Esophagus squamous epithelium (tissue), 5 donors: Measurements from ENCODE around the gene CTIF. TPM values are rescaled to one million over a fixed set of nuclear protein-coding genes. Genes with fewer than 3 reads are reported as not detected.

Experiments
- DNase-seq: peaks from one replicate; lab custom pipeline; 2025; lab: John Stamatoyannopoulos, UW
- H3K27ac ChIP-seq, 4 donors: fragments of 200-600 bp; sonication (generic); one replicate each; pipeline ENCODE4 v1.5.1; 2016 to 2019; ENCODE audit warnings: mild to moderate bottlenecking in 1 of 4
- H3K27me3 ChIP-seq, 4 donors: fragments of 200-600 bp; sonication (generic); 1 replicate in 3 of 4; 2 replicates in 1 of 4; pipeline versions ENCODE4 v1.5.1 to v1.6.0; 2017 to 2021; ENCODE audit warnings: antibody characterized with exemption in 1 of 4
- H3K36me3 ChIP-seq, 3 donors: fragments of 200-600 bp; sonication (generic); one replicate each; pipeline ENCODE4 v1.5.1; 2016 to 2019
- H3K4me1 ChIP-seq, 3 donors: fragments of 200-600 bp; sonication (generic); one replicate each; pipeline ENCODE4 v1.5.1; 2017 to 2019
- H3K4me3 ChIP-seq, 4 donors: fragments of 200-600 bp; sonication (generic); 1 replicate in 3 of 4; 2 replicates in 1 of 4; pipeline ENCODE4 v1.5.1; 2016 to 2019; ENCODE audit warnings: mild to moderate bottlenecking in 2 of 4, moderate library complexity in 1 of 4
- H3K9me3 ChIP-seq, 3 donors: fragments of 200-600 bp; sonication (generic); one replicate each; pipeline ENCODE4 v1.5.1; 2016 to 2019
- CTCF ChIP-seq, 6 experiments: fragments of 450-650 bp in 4 of 6; fragments of 200-600 bp in 2 of 6; sonication (generic) in 2 of 6; IDR thresholded peaks; one replicate each; pipeline ENCODE4 v1.5.1; 2016 to 2019; ENCODE audit warnings: antibody characterized with exemption in 6 of 6, mild to moderate bottlenecking in 4 of 6, moderate library complexity in 4 of 6
- POLR2A ChIP-seq, 4 donors: fragments of 450-650 bp; IDR thresholded peaks; one replicate each; pipeline ENCODE4 v1.6.1; 2017; ENCODE audit warnings: antibody characterized with exemption in 4 of 4, mild to moderate bottlenecking in 4 of 4, moderate library complexity in 3 of 4
- WGBS, 2 donors: methylation state at CpG; one replicate each; pipeline ENCODE4 v1.1.5; 2018; 5-methylcytosine and 5-hydroxymethylcytosine counted together
- intact Hi-C: fragments of 100-400 bp; cut with DNase I; formaldehyde crosslinking; loops from one replicate; pipeline ENCODE4 v1.15.0; 2022
- total RNA-seq, 4 donors: library from RNA; depleted of rRNA; stranded (reverse); fragments of >200 nt; gene quantifications; one replicate each; pipeline ENCODE4 v1.1.0, GENCODE V29; 2016
- donor health status: DM: yes; HTN: yes; CAD: no.

Gene CTIF
- total RNA-seq, 4 donors from 2014 or later, result 4.7 to 24.2 (median 10.2) TPM

GRCh38 chr18:48727681-48728080 is 188.8 kb downstream of the CTIF start:
- intact Hi-C loops, result no loop called here
- no peak overlapping the region for H3K27ac ChIP-seq
- no peaks in the 10 kb centered on the region for H3K27me3 ChIP-seq
- H3K9me3 ChIP-seq, result peaks cover 0 to 10% (median 0%) of the 10 kb centered on the region in 3 donors
- peaks cover 0 to 17% (median 9%) of the 10 kb centered on the region in 3 donors for H3K4me1 ChIP-seq
- TF ChIP-seq POLR2A (IDR thresholded peaks at IDR 0.05) (no peak), CTCF (IDR thresholded peaks at IDR 0.05) (no peak)
- no peak overlapping the region for H3K4me3 ChIP-seq
- DNase-seq, result no peak
- WGBS, 2 donors, result 82 to 91% methylated on average over 2 of the region's 2 CpGs
- peaks cover 0 to 4% (median 0%) of the 10 kb centered on the region in 3 donors for H3K36me3 ChIP-seq

GRCh38 chr18:48728204-48728833 is 189.5 kb downstream of the CTIF start:
- H3K36me3 ChIP-seq, result no peaks in the 10 kb centered on the region
- peaks cover 0 to 10% (median 0%) of the 10 kb centered on the region in 3 donors for H3K9me3 ChIP-seq
- H3K4me3 ChIP-seq, result no peak overlapping the region
- intact Hi-C loops, result no loop called here
- H3K27ac ChIP-seq, result no peak overlapping the region
- no peaks in the 10 kb centered on the region for H3K27me3 ChIP-seq
- WGBS, 2 donors, result 69 to 78% methylated on average over 3 to 6 of the region's 6 CpGs
- no peak for DNase-seq
- peaks cover 3 to 24% (median 9%) of the 10 kb centered on the region in 3 donors for H3K4me1 ChIP-seq
- TF ChIP-seq CTCF (IDR thresholded peaks at IDR 0.05) (no peak), POLR2A (IDR thresholded peaks at IDR 0.05) (no peak)

GRCh38 chr18:48729404-48729803 is 190.6 kb downstream of the CTIF start:
- Histone ChIP-seq H3K27me3 (no peaks in the 10 kb centered on the region), H3K9me3 (peaks cover 0 to 10% (median 0%) of the 10 kb centered on the region in 3 donors), H3K27ac (no peak overlapping the region), H3K4me3 (no peak overlapping the region), H3K4me1 (peaks cover 4 to 30% (median 8%) of the 10 kb centered on the region in 3 donors), H3K36me3 (no peaks in the 10 kb centered on the region)
- TF ChIP-seq CTCF (IDR thresholded peaks at IDR 0.05) (no peak), POLR2A (IDR thresholded peaks at IDR 0.05) (no peak)
- intact Hi-C loops, result no loop called here
- no peak for DNase-seq
- 77 to 86% methylated on average over 7 to 8 of the region's 8 CpGs for WGBS, 2 donors

GRCh38 chr18:48730010-48730409 is 191.2 kb downstream of the CTIF start:
- peaks cover 0 to 10% (median 0%) of the 10 kb centered on the region in 3 donors for H3K9me3 ChIP-seq
- TF ChIP-seq CTCF (IDR thresholded peaks at IDR 0.05) (no peak), POLR2A (IDR thresholded peaks at IDR 0.05) (no peak)
- no peaks in the 10 kb centered on the region for H3K27me3 ChIP-seq
- H3K4me1 ChIP-seq, result peaks cover 0 to 30% (median 8%) of the 10 kb centered on the region in 3 donors
- 73 to 100% methylated on average over 1 to 3 of the region's 12 CpGs for WGBS, 2 donors
- H3K27ac ChIP-seq, result no peak overlapping the region
- intact Hi-C loops, result no loop called here
- DNase-seq, result no peak
- no peaks in the 10 kb centered on the region for H3K36me3 ChIP-seq
- H3K4me3 ChIP-seq, result no peak overlapping the region

- Histone ChIP-seq H3K4me3 (no peak overlapping the region), H3K27ac (no peak overlapping the region), H3K9me3 (no peaks in the 10 kb centered on the region), H3K36me3 (no peaks in the 10 kb centered on the region), H3K27me3 (no peaks in the 10 kb centered on the region), H3K4me1 (peaks cover 0 to 30% (median 8%) of the 10 kb centered on the region in 3 donors)
- DNase-seq, result no peak
- intact Hi-C loops, result no loop called here
- WGBS, 2 donors, result 53 to 65% methylated on average over 8 to 11 of the region's 11 CpGs
- TF ChIP-seq POLR2A (IDR thresholded peaks at IDR 0.05) (no peak), CTCF (IDR thresholded peaks at IDR 0.05) (no peak)
These were observed 194.1 kb downstream of the CTIF start for GRCh38 chr18:48732767-48733424.
